ENCODE data around the gene SCN2A. TPM values are rescaled to one million over a fixed set of nuclear protein-coding genes. Genes with fewer than 3 reads are reported as not detected.

SCN2A gene
- total RNA-seq, 2 experiments from 2014 or later, result not detected

GRCh38 chr2:165402162-165402561 is 162.9 kb downstream of the SCN2A start:
- TF ChIP-seq CTCF (IDR thresholded peaks at IDR 0.05), result no peak
- no peak overlapping the region for H3K4me3 ChIP-seq (ENCODE audit: low read length)
- peaks cover 3 to 4% of the 10 kb centered on the region in 2 experiments for H3K27me3 ChIP-seq (ENCODE audit: control insufficient read depth in 1 of 2, insufficient read depth in 2 of 2, low read length in 2 of 2)
- DNase-seq (no peak), ATAC-seq (ENCODE audit: poor library complexity) (no peak)
- Mint-ChIP-seq H3K36me3 (ENCODE audit: low read depth) (no peaks in the 10 kb centered on the region), H3K9me3 (no peaks in the 10 kb centered on the region), H3K27ac (no peak overlapping the region), H3K4me3 (no peak overlapping the region), H3K27me3 (peaks cover 17% of the 10 kb centered on the region), H3K4me1 (ENCODE audit: low read depth) (no peaks in the 10 kb centered on the region)
- ChIA-PET POLR2A (no interaction called here), CTCF (interaction anchor here (1.6 kb wide), 1 partner anchor 472 kb away, joined by 5 read pairs; no protein-coding TSS in a partner anchor)
- H3K27ac ChIP-seq (ENCODE audit: low read depth in 1 of 2, low read length in 2 of 2), result no peak overlapping the region
- no peaks in the 10 kb centered on the region for H3K9me3 ChIP-seq (ENCODE audit: control insufficient read depth in 1 of 2, insufficient read depth in 1 of 2, low read length in 2 of 2)
- H3K4me1 ChIP-seq (ENCODE audit: insufficient read depth, low read length), result no peaks in the 10 kb centered on the region
- intact Hi-C loops (cut with DNase I, micrococcal nuclease), result loop anchor here in 1 of 2 experiments (5.0 kb wide), 1 partner anchor 725 kb away; the partner anchor contains the start of gene SCN1A
- H3K36me3 ChIP-seq (ENCODE audit: insufficient read depth, low read length), result no peaks in the 10 kb centered on the region

- no peak for TF ChIP-seq CTCF (IDR thresholded peaks at IDR 0.05)
- no peak overlapping the region for H3K4me3 Mint-ChIP-seq
- no peak overlapping the region for H3K4me3 ChIP-seq (ENCODE audit: low read length)
- H3K4me1 Mint-ChIP-seq (ENCODE audit: low read depth), result no peaks in the 10 kb centered on the region
- no peaks in the 10 kb centered on the region for H3K9me3 Mint-ChIP-seq
- CTCF ChIA-PET, result no interaction called here
- no peaks in the 10 kb centered on the region for H3K36me3 ChIP-seq (ENCODE audit: insufficient read depth, low read length)
- DNase-seq (no peak), ATAC-seq (ENCODE audit: poor library complexity) (no peak)
- no peak overlapping the region for H3K27ac Mint-ChIP-seq
- H3K9me3 ChIP-seq (ENCODE audit: control insufficient read depth in 1 of 2, insufficient read depth in 1 of 2, low read length in 2 of 2), result no peaks in the 10 kb centered on the region
- peaks cover 0 to 4% of the 10 kb centered on the region in 2 experiments for H3K27me3 ChIP-seq (ENCODE audit: control insufficient read depth in 1 of 2, insufficient read depth in 2 of 2, low read length in 2 of 2)
- peaks cover 16% of the 10 kb centered on the region for H3K27me3 Mint-ChIP-seq
- no peaks in the 10 kb centered on the region for H3K4me1 ChIP-seq (ENCODE audit: insufficient read depth, low read length)
- H3K27ac ChIP-seq (ENCODE audit: low read depth in 1 of 2, low read length in 2 of 2), result no peak overlapping the region
- POLR2A ChIA-PET, result no interaction called here
- H3K36me3 Mint-ChIP-seq (ENCODE audit: low read depth), result no peaks in the 10 kb centered on the region
- intact Hi-C loops (cut with DNase I, micrococcal nuclease), result no loop called here
Measured at GRCh38 chr2:165406173-165406572, 167.0 kb downstream of the SCN2A start.

- peaks cover 0 to 4% of the 10 kb centered on the region in 2 experiments for H3K27me3 ChIP-seq (ENCODE audit: control insufficient read depth in 1 of 2, insufficient read depth in 2 of 2, low read length in 2 of 2)
- H3K4me1 ChIP-seq (ENCODE audit: insufficient read depth, low read length), result no peaks in the 10 kb centered on the region
- Mint-ChIP-seq H3K36me3 (ENCODE audit: low read depth) (no peaks in the 10 kb centered on the region), H3K27me3 (peaks cover 13% of the 10 kb centered on the region), H3K9me3 (no peaks in the 10 kb centered on the region), H3K4me3 (no peak overlapping the region), H3K27ac (no peak overlapping the region), H3K4me1 (ENCODE audit: low read depth) (no peaks in the 10 kb centered on the region)
- H3K4me3 ChIP-seq (ENCODE audit: low read length), result no peak overlapping the region
- no peaks in the 10 kb centered on the region for H3K9me3 ChIP-seq (ENCODE audit: control insufficient read depth in 1 of 2, insufficient read depth in 1 of 2, low read length in 2 of 2)
- ChIA-PET CTCF (no interaction called here), POLR2A (no interaction called here)
- no peaks in the 10 kb centered on the region for H3K36me3 ChIP-seq (ENCODE audit: insufficient read depth, low read length)
- DNase-seq (no peak), ATAC-seq (ENCODE audit: poor library complexity) (no peak)
- intact Hi-C loops (cut with DNase I, micrococcal nuclease), result no loop called here
- no peak for TF ChIP-seq CTCF (IDR thresholded peaks at IDR 0.05)
- no peak overlapping the region for H3K27ac ChIP-seq (ENCODE audit: low read depth in 1 of 2, low read length in 2 of 2)
Measured at GRCh38 chr2:165407466-165407865, 168.3 kb downstream of the SCN2A start.

All from CD4-positive, alpha-beta T cell (primary cell).